HepG2 (cell line): Measurements from ENCODE around the gene KLF7. TPM values are rescaled to one million over a fixed set of nuclear protein-coding genes. Genes with fewer than 3 reads are reported as not detected.

ENCODE experiments used
- ATAC-seq: fragments of 200-7000 bp; cut with Tn5 transposase; 3 replicates; pipeline ENCODE4 v1.9.1; 2020; ENCODE audit warnings: mild to moderate bottlenecking, moderate library complexity
- BruUV-seq: library from RNA; stranded (reverse); fragments of 400-500 nt; replicated peaks from 2 replicates; lab custom pipeline; 2021; lab: Mats Ljungman, UMichigan
- CTCF ChIA-PET: fragments of 300-600 bp; formaldehyde crosslinking; extraction: SDS; loops from one replicate; lab custom pipeline; 2021; ENCODE audit warnings: low total read pairs, inconsistent platforms, low intra/inter-chr PET ratio; lab: Yijun Ruan, JAX
- POLR2A ChIA-PET: fragments of 350-600 bp; sonication (Branson Sonifier 250); formaldehyde crosslinking; loops from one replicate; lab custom pipeline; 2020; ENCODE audit warnings: antibody characterized with exemption, inconsistent platforms; lab: Yijun Ruan, JAX
- DNase-seq: peaks from one replicate; pipeline ENCODE4 v3.0.0-alpha.2; 2015; ENCODE audit warnings: low spot score
- FAIRE-seq: peaks from 3 replicates; lab custom pipeline; 2011; peaks lifted over from hg19 to GRCh38; lab: Jason Lieb, UNC
- H2AFZ ChIP-seq: one replicate; pipeline ENCODE4 v1.6.1; 2011; ENCODE audit warnings: low read length, inconsistent platforms
- H3K27ac ChIP-seq: fragments of 300-600 bp; 3 replicates; pipeline ENCODE4 v1.8.0; 2011; ENCODE audit warnings: mixed run types, mild to moderate bottlenecking, mixed read lengths, low read length, inconsistent platforms; ENCODE audit not compliant: insufficient read depth; ENCODE audit errors: extremely low read length
- H3K27me3 ChIP-seq, 2 experiments: fragments of 200-600 bp in 1 of 2; 2 replicates in 1 of 2; 3 replicates in 1 of 2; pipeline versions ENCODE4 v1.6.0 to v1.8.0; 2011; ENCODE audit warnings: low read length in 2 of 2, mild to moderate bottlenecking in 2 of 2, moderate library complexity in 2 of 2, inconsistent platforms in 1 of 2; ENCODE audit not compliant: insufficient read depth in 2 of 2, control insufficient read depth in 1 of 2
- H3K36me3 ChIP-seq, 2 experiments: fragments of 200-600 bp in 1 of 2; replicated peaks in 1 of 2; 2 replicates in 1 of 2; 3 replicates in 1 of 2; pipeline versions ENCODE4 v1.5.1 to v1.8.0; 2011; ENCODE audit warnings: low read length in 2 of 2, inconsistent platforms in 1 of 2; ENCODE audit not compliant: insufficient read depth in 2 of 2, control insufficient read depth in 1 of 2
- H3K4me1 ChIP-seq: 2 replicates; pipeline ENCODE4 v1.5.1; 2012; ENCODE audit warnings: low read length, inconsistent platforms; ENCODE audit not compliant: insufficient read depth
- H3K4me2 ChIP-seq: 2 replicates; pipeline ENCODE4 v1.6.0; 2011; ENCODE audit warnings: low read depth, low read length, inconsistent platforms
- H3K4me3 ChIP-seq, 3 experiments: fragments of 200-600 bp in 1 of 3; sonication (generic), shearing (Covaris generic) in 1 of 3; replicated peaks in 1 of 3; 2 replicates each; pipeline ENCODE4 v1.5.1; 2011 to 2016; ENCODE audit warnings: low read length in 3 of 3, inconsistent platforms in 2 of 3, low read depth in 2 of 3, mild to moderate bottlenecking in 2 of 3, control low read depth in 1 of 3, mixed read lengths in 1 of 3; ENCODE audit not compliant: insufficient read depth in 1 of 3
- H3K79me2 ChIP-seq: one replicate; pipeline ENCODE4 v1.6.1; 2011; ENCODE audit warnings: low read length, inconsistent platforms; ENCODE audit not compliant: insufficient read depth
- H3K9ac ChIP-seq: 2 replicates; pipeline ENCODE4 v1.6.0; 2011; ENCODE audit warnings: mild to moderate bottlenecking, low read depth, low read length, inconsistent platforms; ENCODE audit not compliant: insufficient read depth
- H3K9me3 ChIP-seq: 2 replicates; pipeline ENCODE4 v1.5.1; 2012; ENCODE audit warnings: mild to moderate bottlenecking, low read length
- H4K20me1 ChIP-seq: 2 replicates; pipeline ENCODE4 v1.6.0; 2011; ENCODE audit warnings: inconsistent platforms, mild to moderate bottlenecking, low read length, moderate library complexity; ENCODE audit not compliant: insufficient read depth
- ARID2 ChIP-seq: sonication (generic); formaldehyde crosslinking; IDR thresholded peaks from 2 replicates; pipeline ENCODE4 v1.8.1; 2022; ENCODE audit warnings: mild to moderate bottlenecking, missing genetic modification reagents, borderline replicate concordance
- CENPBD1 ChIP-seq: sonication (generic); formaldehyde crosslinking; IDR thresholded peaks from 2 replicates; pipeline ENCODE4 v1.8.0; 2022; ENCODE audit warnings: missing genetic modification reagents, low read depth, mild to moderate bottlenecking, borderline replicate concordance
- EZH2 ChIP-seq: conservative IDR thresholded peaks from 2 replicates; pipeline ENCODE4 v1.6.1; 2012; ENCODE audit warnings: mild to moderate bottlenecking, low read depth, low read length, moderate library complexity
- GMEB2 ChIP-seq: IDR thresholded peaks from 2 replicates; pipeline ENCODE4 v1.6.1; 2016; ENCODE audit warnings: missing biosample characterization, missing genetic modification reagents, low read depth
- LRRFIP1 ChIP-seq: sonication (generic); formaldehyde crosslinking; conservative IDR thresholded peaks from 2 replicates; pipeline ENCODE4 v1.4.0; 2020; ENCODE audit warnings: missing genetic modification reagents
- PBX3 ChIP-seq: sonication (generic); formaldehyde crosslinking; IDR thresholded peaks from 2 replicates; pipeline ENCODE4 v1.8.1; 2023; ENCODE audit warnings: missing genetic modification reagents, inconsistent platforms, borderline replicate concordance
- RBM39 ChIP-seq: fragments of 200-400 bp; formaldehyde crosslinking; IDR thresholded peaks from one replicate; pipeline ENCODE4 v1.6.1; 2018; ENCODE audit warnings: antibody characterized with exemption, mild to moderate bottlenecking, low read depth, low read length; ENCODE audit not compliant: poor library complexity, severe bottlenecking
- SIX4 ChIP-seq: sonication (generic); formaldehyde crosslinking; IDR thresholded peaks from 2 replicates; pipeline ENCODE4 v1.4.0; 2020; ENCODE audit warnings: missing genetic modification reagents
- ZNF281 ChIP-seq: sonication (generic); formaldehyde crosslinking; IDR thresholded peaks from 2 replicates; pipeline ENCODE4 v1.4.0; 2020; ENCODE audit warnings: missing genetic modification reagents, borderline replicate concordance
- WGBS: methylation state at CpG from one replicate; pipeline ENCODE4 v1.1.6; 2017; ENCODE audit warnings: low lambda C conversion rate; 5-methylcytosine and 5-hydroxymethylcytosine counted together
- in situ Hi-C: cut with HindIII; loops from 2 replicates; pipeline ENCODE4 v1.10.0; 2017; ENCODE audit warnings: low pct_unique_long_range_greater_than_20kb; ENCODE audit not compliant: extremely low pct_ligation_motif_present
- intact Hi-C: fragments of 100-400 bp; cut with micrococcal nuclease; formaldehyde crosslinking; loops from one replicate; pipeline ENCODE4 v1.10.0; 2022; ENCODE audit not compliant: unreplicated experiment
- polyA plus RNA-seq, 8 experiments: library from polyadenylated mRNA; depleted of rRNA in 3 of 8; stranded (reverse) in 7 of 8; unstranded in 1 of 8; fragments of >200 nt; fragmentation: Illumina TruSeq in 4 of 8; extraction: Trizol in 4 of 8; gene quantifications; 2 replicates each; pipeline versions ENCODE4 v1.2.1 to v1.2.3, GENCODE V29; 2011 to 2016; ENCODE audit warnings: low read depth in 4 of 8, missing spikeins in 1 of 8, mixed read lengths in 1 of 8; ENCODE audit not compliant: insufficient read depth in 1 of 8
- total RNA-seq, 5 experiments: library from RNA; depleted of rRNA; stranded (reverse); fragments of >200 nt; fragmentation: Illumina TruSeq; extraction: Trizol; gene quantifications; 2 replicates each; pipeline ENCODE4 v1.2.3, GENCODE V29; 2016; ENCODE audit warnings: low read depth in 1 of 5

KLF7 gene
- total and polyA plus RNA-seq, 2 of the 13 experiments (the other 11 are each of a cell fraction or from before 2014, with no cell fraction given), result 2.6 to 5.4 TPM

GRCh38 chr2:207097278-207097677, 68.5 kb downstream of the KLF7 start:
- Histone ChIP-seq H3K79me2 (no peaks in the 10 kb centered on the region), H3K27ac (no peak overlapping the region), H3K9ac (no peak overlapping the region), H3K4me1 (no peaks in the 10 kb centered on the region), H3K36me3 (no peaks in the 10 kb centered on the region), H3K4me3 (no peak overlapping the region), H3K9me3 (no peaks in the 10 kb centered on the region), H3K27me3 (no peaks in the 10 kb centered on the region), H4K20me1 (no peaks in the 10 kb centered on the region), H3K4me2 (no peak overlapping the region), H2AFZ (no peak overlapping the region)
- ChIA-PET CTCF (no interaction called here), POLR2A (no interaction called here)
- TF ChIP-seq PBX3 (no peak), ARID2 (CRISPR knock-in tag) (no peak), EZH2 (no peak), LRRFIP1 (CRISPR knock-in tag) (no peak)
- no peak for FAIRE-seq
- no TSS peak for BruUV-seq
- in situ Hi-C loops (no loop called here), intact Hi-C loops (no loop called here)
- WGBS, result 89% methylated on average over 4 of the region's 4 CpGs
- no peak for ATAC-seq
- DNase-seq, result no peak

- H4K20me1 ChIP-seq, result no peaks in the 10 kb centered on the region
- no peaks in the 10 kb centered on the region for H3K36me3 ChIP-seq
- no peak overlapping the region for H3K9ac ChIP-seq
- intact Hi-C loops (no loop called here), in situ Hi-C loops (no loop called here)
- BruUV-seq, result no TSS peak
- H3K4me3 ChIP-seq, result no peak overlapping the region
- no peaks in the 10 kb centered on the region for H3K27me3 ChIP-seq
- no peak for DNase-seq
- no peaks in the 10 kb centered on the region for H3K79me2 ChIP-seq
- no peak overlapping the region for H3K4me2 ChIP-seq
- ChIA-PET CTCF (no interaction called here), POLR2A (no interaction called here)
- 92% methylated on average over 6 of the region's 6 CpGs for WGBS
- H3K9me3 ChIP-seq, result no peaks in the 10 kb centered on the region
- peak; percentile 12 for FAIRE-seq
- H2AFZ ChIP-seq, result no peak overlapping the region
- H3K27ac ChIP-seq, result no peak overlapping the region
- no peak for ATAC-seq
- H3K4me1 ChIP-seq, result no peaks in the 10 kb centered on the region
- no peak for TF ChIP-seq CENPBD1 (CRISPR knock-in tag)
- no peak for TF ChIP-seq GMEB2 (CRISPR knock-in tag)
- TF ChIP-seq ZNF281 (CRISPR knock-in tag), result no peak
- TF ChIP-seq SIX4 (CRISPR knock-in tag), result no peak
- no peak for TF ChIP-seq RBM39
These were observed 69.8 kb downstream of the KLF7 start for GRCh38 chr2:207095963-207096362.
